ENCODE data around the gene LCE1D.

LCE1D gene

GRCh38 chr1:152757747-152758146 is 38.8 kb upstream of the LCE1D start, which contains the start of gene KPRP:
KPRP (plus strand) TSS chr1:152758025; CDS start chr1:152759589, 1,564 bp downstream.
- TF ChIP-seq POLR2AphosphoS5 (IDR thresholded peaks at IDR 0.05; ENCODE audit: low read depth, low read length) (no peak), SIN3A (IDR thresholded peaks at IDR 0.05; ENCODE audit: borderline replicate concordance, insufficient read depth, low read length) (no peak), REST (IDR thresholded peaks at IDR 0.05; ENCODE audit: insufficient read depth in 1 of 2, low read depth in 2 of 2, low read length in 2 of 2) (no peak), FOXP2 (optimal IDR thresholded peaks at IDR 0.05; ENCODE audit: borderline replicate concordance, extremely low read depth, extremely low read length, insufficient read depth) (no peak), TAF1 (IDR thresholded peaks at IDR 0.05; ENCODE audit: borderline replicate concordance, insufficient read depth, low read length) (no peak)

- TF ChIP-seq POLR2AphosphoS5 (IDR thresholded peaks at IDR 0.05; ENCODE audit: low read depth, low read length) (no peak), TAF1 (IDR thresholded peaks at IDR 0.05; ENCODE audit: borderline replicate concordance, insufficient read depth, low read length) (no peak), FOXP2 (optimal IDR thresholded peaks at IDR 0.05; ENCODE audit: borderline replicate concordance, extremely low read depth, extremely low read length, insufficient read depth) (no peak), SIN3A (IDR thresholded peaks at IDR 0.05; ENCODE audit: borderline replicate concordance, insufficient read depth, low read length) (no peak), REST (IDR thresholded peaks at IDR 0.05; ENCODE audit: insufficient read depth in 1 of 2, low read depth in 2 of 2, low read length in 2 of 2) (no peak)
These were observed 37.9 kb upstream of the LCE1D start for GRCh38 chr1:152758636-152759035.

GRCh38 chr1:152759453-152760173 is 36.9 kb upstream of the LCE1D start:
- TF ChIP-seq POLR2AphosphoS5 (IDR thresholded peaks at IDR 0.05; ENCODE audit: low read depth, low read length) = no peak
- no peak for TF ChIP-seq REST (IDR thresholded peaks at IDR 0.05; ENCODE audit: insufficient read depth in 1 of 2, low read depth in 2 of 2, low read length in 2 of 2)
- TF ChIP-seq SIN3A (IDR thresholded peaks at IDR 0.05; ENCODE audit: borderline replicate concordance, insufficient read depth, low read length) = no peak
- TF ChIP-seq FOXP2 (optimal IDR thresholded peaks at IDR 0.05; ENCODE audit: borderline replicate concordance, extremely low read depth, extremely low read length, insufficient read depth) = no peak
- no peak for TF ChIP-seq TAF1 (IDR thresholded peaks at IDR 0.05; ENCODE audit: borderline replicate concordance, insufficient read depth, low read length)

- TF ChIP-seq FOXP2 (optimal IDR thresholded peaks at IDR 0.05; ENCODE audit: borderline replicate concordance, extremely low read depth, extremely low read length, insufficient read depth) (no peak), POLR2AphosphoS5 (IDR thresholded peaks at IDR 0.05; ENCODE audit: low read depth, low read length) (no peak), REST (IDR thresholded peaks at IDR 0.05; ENCODE audit: insufficient read depth in 1 of 2, low read depth in 2 of 2, low read length in 2 of 2) (no peak), TAF1 (IDR thresholded peaks at IDR 0.05; ENCODE audit: borderline replicate concordance, insufficient read depth, low read length) (no peak), SIN3A (IDR thresholded peaks at IDR 0.05; ENCODE audit: borderline replicate concordance, insufficient read depth, low read length) (no peak)
These were observed 35.9 kb upstream of the LCE1D start for GRCh38 chr1:152760551-152761190.

Data from PFSK-1 (cell line).